HEK293 (cell line): Measurements from ENCODE around the gene PKIG.

Experiments
- CTCF ChIP-seq: fragments of 450-650 bp; formaldehyde crosslinking; IDR thresholded peaks from 2 replicates; pipeline ENCODE4 v1.5.1; 2016; ENCODE audit warnings: missing biosample characterization, missing genetic modification characterization
- KLF10 ChIP-seq: fragments of 450-650 bp; IDR thresholded peaks from 2 replicates; pipeline ENCODE4 v1.5.1; 2018; ENCODE audit warnings: missing biosample characterization, mild to moderate bottlenecking, missing genetic modification characterization
- REST ChIP-seq: fragments of 450-650 bp; formaldehyde crosslinking; IDR thresholded peaks from 2 replicates; pipeline ENCODE4 v1.5.1; 2016; ENCODE audit warnings: missing biosample characterization, missing genetic modification characterization
- ZBTB17 ChIP-seq: fragments of 450-650 bp; formaldehyde crosslinking; IDR thresholded peaks from 2 replicates; pipeline ENCODE4 v1.5.1; 2016; ENCODE audit warnings: missing biosample characterization, missing genetic modification characterization
- ZNF146 ChIP-seq: fragments of 450-650 bp; formaldehyde crosslinking; IDR thresholded peaks from 2 replicates; pipeline ENCODE4 v1.5.1; 2016; ENCODE audit warnings: missing biosample characterization, missing genetic modification characterization
- ZNF266 ChIP-seq: fragments of 450-650 bp; formaldehyde crosslinking; IDR thresholded peaks from 2 replicates; pipeline ENCODE4 v1.5.1; 2016; ENCODE audit warnings: missing biosample characterization, missing genetic modification characterization, low read depth
- ZNF549 ChIP-seq: fragments of 450-650 bp; IDR thresholded peaks from 2 replicates; pipeline ENCODE4 v1.5.1; 2018; ENCODE audit warnings: missing biosample characterization, missing genetic modification characterization, mild to moderate bottlenecking, inconsistent platforms, moderate library complexity
- ZNF670 ChIP-seq: fragments of 450-650 bp; formaldehyde crosslinking; IDR thresholded peaks from 2 replicates; pipeline ENCODE4 v1.5.1; 2016; ENCODE audit warnings: missing biosample characterization, missing genetic modification characterization, low read depth

- no peak for TF ChIP-seq ZNF266 (tag by site-specific recombination)
- TF ChIP-seq CTCF, result no peak
- no peak for TF ChIP-seq KLF10 (tag by site-specific recombination)
- no peak for TF ChIP-seq ZNF549
- TF ChIP-seq ZNF146 (tag by site-specific recombination), result no peak
- no peak for TF ChIP-seq REST (tag by site-specific recombination)
- TF ChIP-seq ZBTB17 (tag by site-specific recombination), result no peak
- no peak for TF ChIP-seq ZNF670 (tag by site-specific recombination)
These were observed 83.7 kb downstream of the PKIG start for GRCh38 chr20:44666066-44666465.
